Panc1 (cell line): ENCODE results near the gene PRPF38B. TPM values are rescaled to one million over a fixed set of nuclear protein-coding genes. Genes with fewer than 3 reads are reported as not detected.
A peak's percentile ranks its signal among the peaks of the same experiment; 100 is the strongest.

Experiments used
- ATAC-seq: fragments of 200-7000 bp; cut with Tn5 transposase; 2 replicates; pipeline ENCODE4 v1.9.1; 2020; ENCODE audit warnings: mild to moderate bottlenecking, moderate library complexity
- BruUV-seq: library from RNA; stranded (reverse); fragments of 400-500 nt; replicated peaks from 2 replicates; lab custom pipeline; 2021; lab: Mats Ljungman, UMichigan
- CTCF ChIA-PET: fragments of 300-600 bp; sonication (Branson Sonifier 250); formaldehyde crosslinking; loops from one replicate; lab custom pipeline; 2022; ENCODE audit warnings: antibody characterized with exemption; lab: Charles Lee
- POLR2A ChIA-PET: fragments of 300-600 bp; sonication (Branson Sonifier 250); formaldehyde crosslinking; loops from one replicate; lab custom pipeline; 2022; ENCODE audit warnings: antibody characterized with exemption; lab: Charles Lee
- DNase-seq: peaks from one replicate; pipeline ENCODE4 v3.0.0-alpha.2; 2010; ENCODE audit warnings: low read depth, low spot score
- H3K27ac ChIP-seq: 2 replicates; pipeline ENCODE4 v1.5.1; 2011; ENCODE audit warnings: mild to moderate bottlenecking, low read length, inconsistent platforms
- H3K27me3 ChIP-seq: fragments of 200-500 bp; sonication (Bioruptor generic); 2 replicates; pipeline ENCODE4 v1.6.0; 2014; ENCODE audit warnings: low read length, inconsistent platforms; ENCODE audit not compliant: control insufficient read depth, insufficient read depth
- H3K36me3 ChIP-seq: fragments of 200-500 bp; sonication (Bioruptor generic); 2 replicates; pipeline ENCODE4 v1.5.1; 2014; ENCODE audit warnings: inconsistent platforms, mild to moderate bottlenecking, low read length, moderate library complexity; ENCODE audit not compliant: control insufficient read depth, insufficient read depth
- H3K4me1 ChIP-seq: 2 replicates; pipeline ENCODE4 v1.5.1; 2011; ENCODE audit warnings: inconsistent platforms, mild to moderate bottlenecking, low read length, moderate library complexity; ENCODE audit not compliant: control insufficient read depth, insufficient read depth
- H3K4me3 ChIP-seq, 2 experiments: 2 replicates each; pipeline ENCODE4 v1.5.1; 2011 to 2012; ENCODE audit warnings: low read depth in 2 of 2, low read length in 2 of 2, mild to moderate bottlenecking in 2 of 2, inconsistent platforms in 1 of 2, moderate library complexity in 1 of 2
- H3K9me3 ChIP-seq: fragments of 200-500 bp; sonication (Bioruptor generic); 2 replicates; pipeline ENCODE4 v1.5.1; 2014; ENCODE audit warnings: low read depth, mild to moderate bottlenecking, inconsistent platforms, low read length, moderate library complexity; ENCODE audit not compliant: control insufficient read depth, insufficient read depth
- POLR2AphosphoS5 ChIP-seq: IDR thresholded peaks from 2 replicates; pipeline ENCODE4 v1.6.1; 2012; ENCODE audit warnings: mild to moderate bottlenecking, low read depth, low read length, moderate library complexity
- SIN3A ChIP-seq: IDR thresholded peaks from 2 replicates; pipeline ENCODE4 v1.6.1; 2012; ENCODE audit warnings: low read depth, mild to moderate bottlenecking, low read length, moderate library complexity, borderline replicate concordance; ENCODE audit not compliant: insufficient read depth
- TCF7L2 ChIP-seq: IDR thresholded peaks from 2 replicates; pipeline ENCODE4 v1.6.1; 2011; ENCODE audit warnings: mild to moderate bottlenecking, low read depth, low read length, inconsistent platforms
- in situ Hi-C: cut with HindIII; loops from 2 replicates; pipeline ENCODE4 v1.10.0; 2016; ENCODE audit warnings: low sequenced_read_pairs, low pct_unique_long_range_greater_than_20kb
- intact Hi-C: fragments of 100-400 bp; cut with micrococcal nuclease; formaldehyde crosslinking; loops from one replicate; pipeline ENCODE4 v1.10.0; 2022; ENCODE audit not compliant: unreplicated experiment
- total RNA-seq: library from RNA; stranded (reverse); gene quantifications from one replicate; pipeline ENCODE4 v1.2.1, GENCODE V29; 2021; ENCODE audit not compliant: unreplicated experiment
- TF ChIP-seq, protein P1 (sequence below), 2 experiments: IDR thresholded peaks; 2 replicates each; pipeline ENCODE4 v1.6.1; 2011 to 2012; ENCODE audit warnings: low read depth in 2 of 2, control low read depth in 1 of 2, low read length in 1 of 2, mild to moderate bottlenecking in 1 of 2, moderate library complexity in 1 of 2; ENCODE audit not compliant: insufficient read depth in 1 of 2
- TF ChIP-seq, protein P2 (sequence below): fragments of 450-650 bp; IDR thresholded peaks from 2 replicates; pipeline ENCODE4 v1.5.1; 2017; ENCODE audit warnings: mild to moderate bottlenecking

The PRPF38B gene
- total RNA-seq, 1 experiment from 2014 or later = 31.7 TPM

DNA sequence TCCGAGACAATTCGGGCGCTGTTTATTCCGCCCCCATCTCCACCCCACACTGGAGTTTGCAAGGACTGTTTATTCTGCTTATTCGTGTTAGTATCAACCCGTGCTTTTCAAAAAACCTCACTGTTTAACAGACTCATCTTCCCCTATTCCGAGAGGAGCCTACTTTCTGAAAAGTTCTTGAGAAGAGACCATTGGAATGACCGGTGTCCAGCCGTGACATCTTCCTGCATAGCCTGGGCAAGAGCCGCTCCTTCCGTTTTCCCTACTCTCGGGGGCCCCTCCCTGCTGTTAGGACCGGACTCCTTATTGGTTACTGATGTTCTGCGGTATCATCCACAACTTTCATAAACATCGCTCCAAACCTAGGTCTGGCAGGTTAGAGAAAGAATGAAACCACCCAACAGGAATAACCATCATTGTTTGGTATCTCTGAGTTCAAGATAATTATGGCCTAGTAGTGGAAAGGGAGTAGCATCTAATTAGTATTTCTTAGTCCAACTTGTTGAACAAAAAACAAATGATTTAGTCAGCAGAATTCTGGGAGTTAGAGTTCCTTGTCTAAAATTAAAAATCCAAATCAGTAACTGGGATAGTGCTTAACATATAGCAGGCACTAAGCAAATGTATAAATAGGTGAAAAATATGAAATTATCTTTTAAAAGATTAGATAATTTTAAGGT is 55.2 kb downstream of the PRPF38B start:
- peaks cover 2% of the 10 kb centered on the region; the same call in 1 of the 2 replicates for H3K36me3 ChIP-seq
- ChIA-PET POLR2A (no interaction called here), CTCF (no interaction called here)
- H3K9me3 ChIP-seq = no peaks in the 10 kb centered on the region
- BruUV-seq = TSS peak; percentile 84
- peaks cover 5% of the 10 kb centered on the region; the same call in 1 of the 2 replicates for H3K4me1 ChIP-seq
- H3K27ac ChIP-seq = peak overlapping the region; percentile 82
- peak; percentile 22 for DNase-seq
- ATAC-seq = peak; percentile 89
- in situ Hi-C loops (no loop called here), intact Hi-C loops (no loop called here)
- H3K4me3 ChIP-seq = peak overlapping the region; percentile 70 to 87
- TF ChIP-seq, protein P1, sequence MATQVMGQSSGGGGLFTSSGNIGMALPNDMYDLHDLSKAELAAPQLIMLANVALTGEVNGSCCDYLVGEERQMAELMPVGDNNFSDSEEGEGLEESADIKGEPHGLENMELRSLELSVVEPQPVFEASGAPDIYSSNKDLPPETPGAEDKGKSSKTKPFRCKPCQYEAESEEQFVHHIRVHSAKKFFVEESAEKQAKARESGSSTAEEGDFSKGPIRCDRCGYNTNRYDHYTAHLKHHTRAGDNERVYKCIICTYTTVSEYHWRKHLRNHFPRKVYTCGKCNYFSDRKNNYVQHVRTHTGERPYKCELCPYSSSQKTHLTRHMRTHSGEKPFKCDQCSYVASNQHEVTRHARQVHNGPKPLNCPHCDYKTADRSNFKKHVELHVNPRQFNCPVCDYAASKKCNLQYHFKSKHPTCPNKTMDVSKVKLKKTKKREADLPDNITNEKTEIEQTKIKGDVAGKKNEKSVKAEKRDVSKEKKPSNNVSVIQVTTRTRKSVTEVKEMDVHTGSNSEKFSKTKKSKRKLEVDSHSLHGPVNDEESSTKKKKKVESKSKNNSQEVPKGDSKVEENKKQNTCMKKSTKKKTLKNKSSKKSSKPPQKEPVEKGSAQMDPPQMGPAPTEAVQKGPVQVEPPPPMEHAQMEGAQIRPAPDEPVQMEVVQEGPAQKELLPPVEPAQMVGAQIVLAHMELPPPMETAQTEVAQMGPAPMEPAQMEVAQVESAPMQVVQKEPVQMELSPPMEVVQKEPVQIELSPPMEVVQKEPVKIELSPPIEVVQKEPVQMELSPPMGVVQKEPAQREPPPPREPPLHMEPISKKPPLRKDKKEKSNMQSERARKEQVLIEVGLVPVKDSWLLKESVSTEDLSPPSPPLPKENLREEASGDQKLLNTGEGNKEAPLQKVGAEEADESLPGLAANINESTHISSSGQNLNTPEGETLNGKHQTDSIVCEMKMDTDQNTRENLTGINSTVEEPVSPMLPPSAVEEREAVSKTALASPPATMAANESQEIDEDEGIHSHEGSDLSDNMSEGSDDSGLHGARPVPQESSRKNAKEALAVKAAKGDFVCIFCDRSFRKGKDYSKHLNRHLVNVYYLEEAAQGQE (IDR thresholded peaks at IDR 0.05; ENCODE audit: insufficient read depth in 1 of 2, low read depth in 2 of 2, low read length in 1 of 2) = no peak
- TF ChIP-seq SIN3A = no peak; the same call in 1 of the 2 replicates
- TF ChIP-seq POLR2AphosphoS5 = no peak; the same call in 1 of the 2 replicates
- TF ChIP-seq TCF7L2 = no peak
- TF ChIP-seq, protein P2, sequence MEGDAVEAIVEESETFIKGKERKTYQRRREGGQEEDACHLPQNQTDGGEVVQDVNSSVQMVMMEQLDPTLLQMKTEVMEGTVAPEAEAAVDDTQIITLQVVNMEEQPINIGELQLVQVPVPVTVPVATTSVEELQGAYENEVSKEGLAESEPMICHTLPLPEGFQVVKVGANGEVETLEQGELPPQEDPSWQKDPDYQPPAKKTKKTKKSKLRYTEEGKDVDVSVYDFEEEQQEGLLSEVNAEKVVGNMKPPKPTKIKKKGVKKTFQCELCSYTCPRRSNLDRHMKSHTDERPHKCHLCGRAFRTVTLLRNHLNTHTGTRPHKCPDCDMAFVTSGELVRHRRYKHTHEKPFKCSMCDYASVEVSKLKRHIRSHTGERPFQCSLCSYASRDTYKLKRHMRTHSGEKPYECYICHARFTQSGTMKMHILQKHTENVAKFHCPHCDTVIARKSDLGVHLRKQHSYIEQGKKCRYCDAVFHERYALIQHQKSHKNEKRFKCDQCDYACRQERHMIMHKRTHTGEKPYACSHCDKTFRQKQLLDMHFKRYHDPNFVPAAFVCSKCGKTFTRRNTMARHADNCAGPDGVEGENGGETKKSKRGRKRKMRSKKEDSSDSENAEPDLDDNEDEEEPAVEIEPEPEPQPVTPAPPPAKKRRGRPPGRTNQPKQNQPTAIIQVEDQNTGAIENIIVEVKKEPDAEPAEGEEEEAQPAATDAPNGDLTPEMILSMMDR = no peak
- H3K27me3 ChIP-seq = no peaks in the 10 kb centered on the region

DNA sequence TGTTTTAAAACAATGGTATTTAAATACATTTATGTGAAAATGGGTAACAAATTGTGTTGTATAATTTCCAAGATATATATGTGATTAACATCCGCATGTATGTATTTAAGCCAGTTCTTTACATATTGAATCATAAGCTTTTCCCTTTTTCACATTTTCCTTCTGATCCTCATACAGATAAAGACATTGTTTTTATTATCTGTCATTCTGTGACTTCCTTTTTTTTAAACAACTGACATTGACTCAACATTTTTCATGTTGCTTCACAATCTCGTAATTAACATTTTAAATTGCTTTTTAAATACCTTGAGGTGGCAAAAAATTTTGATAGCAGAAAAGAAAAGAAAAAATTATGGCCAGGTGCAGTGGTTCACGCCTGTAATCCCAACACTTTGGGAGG is 55.8 kb downstream of the PRPF38B start:
- Histone ChIP-seq H3K27me3 (no peaks in the 10 kb centered on the region), H3K27ac (no peak overlapping the region), H3K36me3 (peaks cover 7% of the 10 kb centered on the region; the same call in 1 of the 2 replicates), H3K4me1 (peaks cover 5% of the 10 kb centered on the region; the same call in 1 of the 2 replicates), H3K9me3 (no peaks in the 10 kb centered on the region), H3K4me3 (peak overlapping the region in 1 of 2 experiments; percentile 87; a peak in 2 of 4 replicates)
- CTCF ChIA-PET = no interaction called here
- POLR2A ChIA-PET = no interaction called here
- TF ChIP-seq POLR2AphosphoS5 (no peak), TCF7L2 (no peak), SIN3A (no peak)
- TF ChIP-seq, protein P1 (IDR thresholded peaks at IDR 0.05; ENCODE audit: insufficient read depth in 1 of 2, low read depth in 2 of 2, low read length in 1 of 2) = no peak
- TF ChIP-seq, protein P2 = no peak
- in situ Hi-C loops (no loop called here), intact Hi-C loops (no loop called here)
- no peak for ATAC-seq
- no peak for DNase-seq
- no TSS peak for BruUV-seq
